H9 (cell line): ENCODE measurements around the gene B3GNT3. TPM values are rescaled to one million over a fixed set of nuclear protein-coding genes. Genes with fewer than 3 reads are reported as not detected.

Experiments
- DNase-seq: peaks from one replicate; pipeline ENCODE4 v3.0.0-alpha.2; 2017
- H2AFZ ChIP-seq: one replicate; pipeline ENCODE4 v1.6.1; 2013; ENCODE audit warnings: mild to moderate bottlenecking, low read length, control low read depth, moderate library complexity
- H2AK5ac ChIP-seq: 2 replicates; pipeline ENCODE4 v1.6.1; 2013; ENCODE audit warnings: low read length, control low read depth, mixed read lengths; ENCODE audit not compliant: insufficient read length
- H2BK120ac ChIP-seq: one replicate; pipeline ENCODE4 v1.6.1; 2013; ENCODE audit warnings: low read depth, mild to moderate bottlenecking, low read length, control low read depth, inconsistent platforms; ENCODE audit not compliant: poor library complexity, severe bottlenecking
- H2BK12ac ChIP-seq: 2 replicates; pipeline ENCODE4 v1.6.1; 2013; ENCODE audit warnings: low read length, control low read depth, mixed read lengths, low read depth; ENCODE audit not compliant: insufficient read length
- H2BK15ac ChIP-seq: 2 replicates; pipeline ENCODE4 v1.6.1; 2013; ENCODE audit warnings: low read depth, low read length, control low read depth
- H2BK20ac ChIP-seq: one replicate; pipeline ENCODE4 v1.6.1; 2013; ENCODE audit warnings: low read depth, mild to moderate bottlenecking, low read length, control low read depth, inconsistent platforms; ENCODE audit not compliant: poor library complexity, severe bottlenecking
- H2BK5ac ChIP-seq: 2 replicates; pipeline ENCODE4 v1.6.1; 2013; ENCODE audit warnings: low read length, control low read depth, mixed read lengths; ENCODE audit not compliant: insufficient read length
- H3K14ac ChIP-seq: 2 replicates; pipeline ENCODE4 v1.6.1; 2013; ENCODE audit warnings: low read length, control low read depth; ENCODE audit not compliant: insufficient read depth
- H3K18ac ChIP-seq: 2 replicates; pipeline ENCODE4 v1.6.1; 2013; ENCODE audit warnings: low read depth, mild to moderate bottlenecking, mixed read lengths, low read length, control low read depth; ENCODE audit not compliant: insufficient read length
- H3K23ac ChIP-seq: 2 replicates; pipeline ENCODE4 v1.6.1; 2013; ENCODE audit warnings: low read length, control low read depth, mixed read lengths, low read depth; ENCODE audit not compliant: insufficient read length
- H3K23me2 ChIP-seq: 2 replicates; pipeline ENCODE4 v1.6.1; 2013; ENCODE audit warnings: low read depth, mild to moderate bottlenecking, mixed read lengths, low read length, control low read depth; ENCODE audit not compliant: insufficient read length, poor library complexity, severe bottlenecking
- H3K27ac ChIP-seq: 2 replicates; pipeline ENCODE4 v1.5.1; 2013; ENCODE audit warnings: low read length, control low read depth, mixed read lengths, low read depth; ENCODE audit not compliant: insufficient read length
- H3K27me3 ChIP-seq: 2 replicates; pipeline ENCODE4 v1.6.1; 2013; ENCODE audit warnings: low read length, control low read depth, inconsistent platforms; ENCODE audit not compliant: insufficient read depth
- H3K4ac ChIP-seq: 2 replicates; pipeline ENCODE4 v1.6.1; 2013; ENCODE audit warnings: low read depth, mild to moderate bottlenecking, control low read depth, inconsistent platforms, low read length, moderate library complexity
- H3K4me1 ChIP-seq: 2 replicates; pipeline ENCODE4 v1.6.1; 2013; ENCODE audit warnings: low read length, control low read depth, inconsistent platforms; ENCODE audit not compliant: insufficient read depth
- H3K4me2 ChIP-seq: 2 replicates; pipeline ENCODE4 v1.6.1; 2013; ENCODE audit warnings: low read length, control low read depth, mixed read lengths; ENCODE audit not compliant: insufficient read length, insufficient read depth
- H3K56ac ChIP-seq: 2 replicates; pipeline ENCODE4 v1.6.1; 2013; ENCODE audit warnings: low read depth, mild to moderate bottlenecking, mixed read lengths, low read length, control low read depth; ENCODE audit not compliant: insufficient read length
- H3K79me1 ChIP-seq: 2 replicates; pipeline ENCODE4 v1.6.1; 2013; ENCODE audit warnings: low read depth, mild to moderate bottlenecking, moderate library complexity, low read length, control low read depth, inconsistent platforms; ENCODE audit not compliant: insufficient read depth, poor library complexity, severe bottlenecking
- H3K79me2 ChIP-seq: 2 replicates; pipeline ENCODE4 v1.6.1; 2013; ENCODE audit warnings: low read length, control low read depth, inconsistent platforms; ENCODE audit not compliant: insufficient read depth
- H3K9ac ChIP-seq: 2 replicates; pipeline ENCODE4 v1.6.1; 2013; ENCODE audit warnings: low read length, control low read depth, mixed read lengths; ENCODE audit not compliant: insufficient read length; ENCODE audit errors: extremely low read depth
- H3K9me3 ChIP-seq: one replicate; pipeline ENCODE4 v1.6.1; 2013; ENCODE audit warnings: low read depth, low read length, inconsistent platforms; ENCODE audit not compliant: control insufficient read depth
- H3T11ph ChIP-seq: one replicate; pipeline ENCODE4 v1.6.1; 2013; ENCODE audit warnings: mild to moderate bottlenecking, low read length, control low read depth, inconsistent platforms
- H4K20me1 ChIP-seq: one replicate; pipeline ENCODE4 v1.6.1; 2013; ENCODE audit not compliant: control insufficient read depth, insufficient read length, insufficient read depth
- H4K5ac ChIP-seq: 2 replicates; pipeline ENCODE4 v1.6.1; 2013; ENCODE audit warnings: low read depth, mild to moderate bottlenecking, mixed read lengths, low read length, control low read depth; ENCODE audit not compliant: insufficient read length
- H4K8ac ChIP-seq: replicated peaks from 2 replicates; pipeline ENCODE4 v1.6.1; 2013; ENCODE audit warnings: low read length, control low read depth, mixed read lengths, low read depth; ENCODE audit not compliant: insufficient read length
- H4K91ac ChIP-seq: 2 replicates; pipeline ENCODE4 v1.6.1; 2013; ENCODE audit warnings: low read depth, mild to moderate bottlenecking, moderate library complexity, mixed read lengths, low read length, control low read depth; ENCODE audit not compliant: insufficient read length
- H3K27ac Mint-ChIP-seq, 3 experiments: 2 replicates in 2 of 3; 3 replicates in 1 of 3; pipeline ENCODE4 v1.8.0; 2020 to 2021; ENCODE audit warnings: mixed read lengths in 3 of 3, mild to moderate bottlenecking in 1 of 3, moderate library complexity in 1 of 3
- H3K27me3 Mint-ChIP-seq: 2 replicates; pipeline ENCODE4 v1.8.0; 2021; ENCODE audit warnings: low read depth, mild to moderate bottlenecking, moderate library complexity, mixed read lengths
- H3K36me3 Mint-ChIP-seq, 3 experiments: 2 replicates in 2 of 3; 3 replicates in 1 of 3; pipeline ENCODE4 v1.8.0; 2020 to 2021; ENCODE audit warnings: low read depth in 3 of 3, mixed read lengths in 3 of 3; ENCODE audit not compliant: insufficient read depth in 1 of 3
- H3K4me1 Mint-ChIP-seq, 2 experiments: 2 replicates each; pipeline ENCODE4 v1.8.0; 2020; ENCODE audit warnings: mixed read lengths in 2 of 2
- H3K4me3 Mint-ChIP-seq, 2 experiments: 2 replicates in 1 of 2; 3 replicates in 1 of 2; pipeline ENCODE4 v1.8.0; 2020 to 2021; ENCODE audit warnings: mild to moderate bottlenecking in 2 of 2, mixed read lengths in 2 of 2, moderate library complexity in 1 of 2
- H3K9me3 Mint-ChIP-seq, 2 experiments: 2 replicates in 1 of 2; 3 replicates in 1 of 2; pipeline ENCODE4 v1.8.0; 2020; ENCODE audit warnings: mild to moderate bottlenecking in 2 of 2, mixed read lengths in 2 of 2, moderate library complexity in 1 of 2
- CTCF ChIP-seq: fragments of 200-600 bp; sonication (generic); conservative IDR thresholded peaks from 3 replicates; pipeline ENCODE4 v1.8.0; 2021; ENCODE audit warnings: antibody characterized with exemption, mild to moderate bottlenecking
- whole genome bisulfite sequencing: extraction: QIAGEN DNeasy Blood & Tissue Kit; methylation state at CpG from one replicate; pipeline ENCODE4 v1.1.7; 2013; ENCODE audit warnings: missing lambda C conversion rate, low lambda C conversion rate, mixed read lengths; ENCODE audit not compliant: insufficient read length; ENCODE audit errors: extremely low coverage; 5-methylcytosine and 5-hydroxymethylcytosine counted together
- total RNA-seq: library from RNA; stranded (reverse); gene quantifications from 2 replicates; pipeline ENCODE4 v1.2.1, GENCODE V29; 2021

The B3GNT3 gene
- total RNA-seq, 1 experiment from 2014 or later, result 0.96 TPM

- no peaks in the 10 kb centered on the region for H3K79me2 ChIP-seq
- no CpG with 5 or more reads among the region's 12 CpGs for WGBS
- no peak overlapping the region for H2BK12ac ChIP-seq
- no peak overlapping the region for H3K4me2 ChIP-seq
- no peak overlapping the region for H3K18ac ChIP-seq
- Mint-ChIP-seq H3K4me1 (peaks cover 5 to 13% of the 10 kb centered on the region in 2 experiments), H3K27ac (peak overlapping the region in 1 of 3 experiments; percentile 37; a peak in 2 of 7 replicates), H3K4me3 (0 out of 5 replicates have a peak overlapping the region, but pooled peaks of 1 of the 2 experiments have one; percentile 46), H3K36me3 (peaks cover 1 to 17% (median 2%) of the 10 kb centered on the region in 3 experiments), H3K27me3 (no peaks in the 10 kb centered on the region), H3K9me3 (no peaks in the 10 kb centered on the region; a peak in 2 of 5 replicates)
- H3K4ac ChIP-seq, result no peak overlapping the region
- no peak for TF ChIP-seq CTCF
- H3K4me1 ChIP-seq, result no peaks in the 10 kb centered on the region
- H2BK5ac ChIP-seq, result no peak overlapping the region
- H4K91ac ChIP-seq, result no peak overlapping the region
- no peak overlapping the region for H3K27ac ChIP-seq
- no peaks in the 10 kb centered on the region for H3K79me1 ChIP-seq
- H3K9ac ChIP-seq, result no peak overlapping the region
- H3K23me2 ChIP-seq, result no peaks in the 10 kb centered on the region
- no peak overlapping the region for H3K56ac ChIP-seq
- no peak overlapping the region for H3T11ph ChIP-seq
- H2AFZ ChIP-seq, result no peak overlapping the region
- H2BK15ac ChIP-seq, result no peak overlapping the region
- no peak overlapping the region for H4K8ac ChIP-seq
- no peak overlapping the region for H2BK120ac ChIP-seq
- H4K5ac ChIP-seq, result no peak overlapping the region
- no peak overlapping the region for H2BK20ac ChIP-seq
- DNase-seq, result no peak
- no peaks in the 10 kb centered on the region for H4K20me1 ChIP-seq
- H3K23ac ChIP-seq, result no peak overlapping the region
- H2AK5ac ChIP-seq, result no peak overlapping the region
- H3K14ac ChIP-seq, result no peak overlapping the region
- H3K9me3 ChIP-seq, result no peaks in the 10 kb centered on the region
- H3K27me3 ChIP-seq, result no peaks in the 10 kb centered on the region
These were observed 29.8 kb upstream of the B3GNT3 start for GRCh38 chr19:17765069-17765618.
